GM21390 (cell line): ENCODE data around the gene IRGQ.
"Not testable (repeated sequence)": the region's sequence is repeated elsewhere in the genome, so short reads cannot be mapped to it uniquely, and the experiment has no call there.

Experiments used
- ATAC-seq: cut with Tn5 transposase; IDR thresholded peaks from one replicate; pipeline ENCODE4 v1.9.1; 2021; ENCODE audit not compliant: unreplicated experiment

IRGQ gene

DNA sequence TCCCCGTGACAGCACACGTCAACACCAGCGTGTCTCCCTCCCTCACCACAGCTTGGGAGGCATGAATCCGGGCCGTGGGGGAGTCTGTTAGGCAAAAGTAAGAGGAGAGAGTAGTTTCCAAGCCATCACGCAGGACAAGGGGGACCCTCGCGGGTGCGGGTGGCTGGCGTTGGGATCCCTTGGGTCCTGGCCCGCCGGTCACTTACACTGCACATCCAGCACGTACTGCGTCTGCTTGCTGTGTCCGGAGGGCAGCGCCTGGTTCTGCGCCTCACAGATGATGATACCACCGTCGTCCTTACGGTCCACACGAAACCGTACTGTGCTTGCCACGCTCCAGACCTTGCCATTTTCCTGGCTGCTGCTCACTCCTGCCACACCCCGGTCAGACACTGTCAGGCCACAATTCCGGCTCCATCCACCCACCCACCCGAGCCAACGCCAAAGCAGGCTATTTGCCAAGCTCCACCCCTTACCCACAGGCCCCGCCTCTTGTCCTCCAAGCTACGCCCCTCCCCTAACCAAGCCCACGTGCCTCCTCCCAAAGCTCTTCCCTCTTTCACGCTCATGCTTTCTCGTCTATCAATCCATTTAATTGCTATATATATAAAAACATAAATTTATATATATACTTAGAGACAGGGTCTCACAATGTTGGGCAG is 30.1 kb upstream of the IRGQ start:
- no peak for ATAC-seq

DNA sequence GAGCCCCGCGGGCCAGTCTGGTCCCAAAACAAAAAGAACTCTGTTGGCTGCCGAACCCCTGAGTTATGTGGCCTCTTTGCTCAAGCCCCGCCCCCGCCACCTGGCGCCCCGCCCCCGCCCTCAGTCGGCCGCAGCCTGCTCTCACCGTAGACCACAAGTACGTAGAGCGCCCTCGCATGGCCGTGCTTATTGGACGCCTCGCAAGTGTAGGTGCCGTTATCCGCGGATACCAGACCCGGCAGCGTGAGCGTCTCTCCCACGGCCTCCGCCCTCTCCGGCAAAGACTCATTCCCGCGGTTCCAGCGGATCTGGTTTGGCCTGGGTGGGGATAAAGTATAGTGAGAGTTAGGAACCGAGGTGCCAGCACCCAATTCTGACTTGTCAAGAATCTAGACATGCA is 29.0 kb upstream of the IRGQ start:
- ATAC-seq = no peak

DNA sequence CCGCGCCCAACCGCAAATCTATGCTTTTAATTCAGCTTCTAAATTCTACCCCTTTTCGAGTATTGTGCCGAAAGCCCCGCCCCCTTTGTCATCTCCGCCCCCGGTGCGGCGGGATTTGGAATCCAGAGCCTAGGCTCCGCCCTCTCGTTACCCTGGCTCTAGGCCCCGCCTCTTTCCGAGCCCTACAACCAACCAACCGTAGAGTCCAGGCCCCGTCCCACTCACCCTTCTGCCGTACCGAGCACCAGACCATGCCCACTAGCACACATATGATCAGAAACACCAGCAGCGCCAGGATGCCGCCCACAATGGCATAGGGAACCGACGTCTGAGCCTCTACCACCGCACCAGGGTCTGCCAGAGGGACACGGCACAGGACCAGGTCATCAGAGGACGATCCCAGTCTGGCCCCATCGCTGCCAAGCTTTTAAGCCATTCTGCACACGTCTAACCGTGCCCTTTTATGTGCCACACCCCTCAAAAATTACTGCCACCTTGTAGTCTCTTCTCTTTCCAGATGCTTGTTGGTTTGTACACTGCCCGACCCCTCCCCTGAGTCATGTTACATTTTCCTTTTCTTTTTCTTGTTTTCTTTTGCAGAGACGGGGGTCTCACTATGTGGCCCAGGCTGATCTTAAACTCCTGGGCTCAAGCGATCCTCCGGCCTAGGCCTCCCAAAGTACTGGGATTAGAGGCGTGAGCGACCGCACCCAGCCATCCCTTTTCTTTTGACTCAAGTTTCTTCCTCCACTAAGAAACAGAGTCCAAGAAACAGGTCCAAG is 28.1 kb upstream of the IRGQ start:
- ATAC-seq = no peak

DNA sequence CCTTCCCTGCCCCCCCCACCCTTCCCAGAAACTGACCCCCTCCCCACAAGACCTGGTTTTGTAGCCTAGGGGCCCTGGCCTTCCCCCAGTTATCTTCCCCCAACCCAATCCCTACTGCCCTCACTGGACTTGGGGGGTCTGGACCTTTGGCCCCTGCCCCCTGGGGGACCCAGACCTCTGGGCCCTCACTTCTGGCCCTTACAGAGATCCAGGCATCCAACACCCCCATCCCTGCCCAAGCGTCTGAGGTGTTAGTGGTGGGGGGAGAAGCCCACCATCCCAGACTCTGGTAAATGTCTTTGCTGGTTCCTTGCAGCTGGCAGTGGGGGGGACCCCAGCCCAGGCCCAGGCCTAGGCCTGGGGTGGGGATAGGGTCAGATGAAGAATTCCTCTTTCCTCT is 27.0 kb upstream of the IRGQ start:
- ATAC-seq = no peak

DNA sequence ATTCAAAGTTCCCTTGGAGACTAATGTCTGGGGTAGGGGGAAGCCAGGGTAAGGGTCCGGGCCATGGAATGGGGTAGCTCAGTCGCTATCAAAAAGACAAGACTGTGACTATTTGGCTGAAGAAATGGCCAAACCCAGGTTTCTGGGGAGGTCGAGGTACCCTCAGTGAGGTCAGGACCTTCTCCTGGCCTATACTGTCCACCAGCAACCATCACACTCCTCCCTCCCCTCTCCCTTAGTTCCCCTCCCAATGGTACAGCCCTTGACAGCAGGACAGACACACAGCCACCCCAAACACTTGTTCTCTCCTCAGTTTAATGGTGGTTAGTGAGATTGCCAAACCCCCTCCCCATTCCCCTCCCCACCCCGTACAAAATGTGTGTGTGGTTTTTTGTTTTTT is 26.1 kb upstream of the IRGQ start:
- ATAC-seq = no peak

DNA sequence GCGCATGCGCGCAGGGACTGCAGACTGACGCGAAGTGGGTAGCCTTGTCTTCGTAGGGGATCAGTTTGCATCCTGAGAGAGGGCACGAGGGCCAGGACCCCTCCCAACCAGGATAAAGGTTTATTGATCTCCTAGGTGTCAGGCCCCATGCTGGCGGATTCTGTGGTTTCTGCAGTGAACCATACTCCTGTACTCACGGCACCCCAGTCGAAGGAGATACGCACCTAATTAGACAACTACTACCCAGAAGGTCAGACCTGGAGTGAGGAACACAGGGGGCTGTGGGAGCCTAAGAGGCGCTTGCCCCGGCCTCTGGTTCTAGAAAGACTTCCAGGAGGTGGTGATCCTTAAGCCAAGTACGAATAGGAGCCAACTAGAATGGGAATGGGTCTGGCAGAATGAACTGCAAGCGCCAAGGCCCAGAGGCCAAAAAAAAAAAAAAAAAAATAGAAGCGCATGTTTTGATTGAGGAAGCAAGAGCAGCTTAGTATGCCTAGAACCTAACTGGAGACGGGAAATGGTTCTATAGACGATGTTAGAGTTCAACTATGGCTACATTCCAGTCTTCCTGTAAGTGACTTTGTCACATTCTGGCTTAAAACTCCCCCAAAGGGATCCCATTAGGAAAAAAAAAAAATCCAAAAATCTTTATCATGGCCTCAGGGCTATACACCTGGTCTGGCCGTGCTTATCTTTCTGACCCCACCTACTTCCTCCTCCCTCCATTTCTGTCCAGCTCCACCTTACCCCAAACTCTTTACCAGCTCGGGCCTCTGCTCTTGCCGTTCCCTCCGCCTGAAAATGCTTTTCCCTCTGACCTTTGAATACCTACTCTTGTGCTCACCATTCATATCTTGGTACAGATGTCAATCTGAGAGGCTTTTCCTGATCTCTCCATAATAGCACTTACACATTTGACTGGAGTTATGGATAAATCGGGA is 24.4 kb upstream of the IRGQ start:
- ATAC-seq = no peak

DNA sequence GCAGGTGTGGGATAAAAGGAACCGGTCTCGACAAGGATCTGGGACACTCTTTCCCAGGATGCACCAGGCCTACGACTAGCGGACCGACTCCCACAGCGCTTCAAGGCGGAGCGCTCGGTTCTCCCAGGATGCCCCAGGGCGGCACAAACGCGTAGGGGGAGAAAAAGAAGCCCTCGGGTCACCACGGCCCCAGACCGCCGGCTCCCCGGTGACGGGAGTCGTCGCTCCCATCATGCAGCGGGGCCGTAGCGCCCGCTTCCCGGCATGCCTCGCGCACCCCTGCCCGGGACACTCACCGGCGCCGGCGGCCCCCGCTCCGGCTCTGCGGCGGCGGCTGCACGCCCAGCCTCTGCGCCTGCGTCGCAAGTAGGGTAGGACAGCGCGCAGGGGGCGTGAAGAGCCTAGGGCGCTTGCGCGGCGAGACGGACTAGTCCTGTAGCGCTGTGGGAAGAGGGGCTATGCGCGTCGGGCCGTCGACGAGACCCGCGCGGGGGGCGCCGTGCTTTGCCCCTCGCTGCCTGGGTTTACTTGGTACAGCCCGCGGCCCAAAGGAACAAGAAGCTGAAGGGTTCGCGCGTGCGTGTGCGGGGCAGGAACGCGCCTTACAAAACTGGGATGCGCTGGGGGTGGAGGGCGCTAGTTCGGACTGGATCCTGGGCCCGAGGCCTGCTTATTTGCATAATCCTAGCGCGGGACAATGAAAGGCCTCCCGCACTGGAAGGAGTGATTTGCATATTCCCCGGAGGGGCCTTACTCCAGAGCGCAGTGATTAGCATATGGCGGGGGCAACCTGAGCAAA is 23.5 kb upstream of the IRGQ start, which contains the start of gene ZNF428:
Gene ZNF428, minus strand, starts transcription at position 368 of the 799 bp plus-strand sequence. CDS start 5,325 bp downstream, outside the sequence.
- peak; percentile 73 for ATAC-seq

DNA sequence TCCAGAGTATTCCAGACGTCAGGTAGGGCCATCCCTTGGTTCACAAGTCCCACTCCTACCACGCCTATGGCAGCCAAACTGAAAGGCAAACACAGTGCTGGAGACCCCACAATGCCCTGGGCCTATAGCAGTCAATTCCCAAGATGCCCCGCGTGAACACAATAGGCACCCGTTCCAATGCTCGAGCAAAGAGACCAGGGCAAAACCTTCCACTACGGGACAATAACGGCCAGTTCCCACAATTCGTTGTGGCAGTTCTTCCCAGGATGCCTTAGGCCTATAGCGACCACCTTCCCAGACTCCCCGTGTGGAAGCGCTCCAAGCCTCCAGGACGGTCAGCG is 23.0 kb upstream of the IRGQ start:
- peak; percentile 31 for ATAC-seq

DNA sequence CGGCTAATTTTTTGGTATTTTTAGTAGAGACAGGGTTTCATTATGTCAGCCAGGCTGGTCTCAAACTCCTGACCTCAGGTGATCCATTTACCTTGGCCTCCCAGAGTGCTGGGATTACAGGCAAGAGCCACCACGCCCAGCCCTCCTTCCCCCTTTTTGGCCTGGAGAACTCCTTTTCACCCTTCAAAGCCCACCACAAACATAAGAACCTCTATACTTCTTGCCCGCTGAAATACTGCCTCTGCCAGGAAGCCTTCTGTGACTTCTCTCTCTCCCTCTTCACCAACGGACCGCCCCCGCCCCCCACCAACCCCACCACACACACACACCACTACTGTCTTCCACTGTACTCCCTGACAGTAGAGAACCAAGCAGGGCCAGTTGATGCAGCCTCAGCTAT is 21.0 kb upstream of the IRGQ start:
- ATAC-seq = no peak

DNA sequence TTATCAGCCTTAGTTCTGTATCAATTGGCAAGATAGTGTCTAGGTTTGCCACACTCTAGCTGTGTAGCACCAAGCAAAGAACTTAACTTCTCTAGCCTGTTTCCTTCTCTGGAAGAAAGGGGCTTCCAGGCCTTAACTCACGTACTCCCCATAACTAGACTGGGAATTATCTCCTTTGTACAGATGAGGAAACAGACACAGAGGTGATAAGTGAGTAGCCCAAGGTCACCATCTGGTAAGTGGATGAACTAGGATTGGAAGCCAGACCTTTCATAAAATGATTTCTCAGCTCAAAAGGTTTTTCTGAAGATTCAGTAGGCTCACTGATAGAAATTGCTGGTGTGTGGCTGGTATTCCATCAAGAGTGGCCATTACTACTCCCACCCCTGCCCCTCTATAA is 20.4 kb upstream of the IRGQ start:
- no peak for ATAC-seq

DNA sequence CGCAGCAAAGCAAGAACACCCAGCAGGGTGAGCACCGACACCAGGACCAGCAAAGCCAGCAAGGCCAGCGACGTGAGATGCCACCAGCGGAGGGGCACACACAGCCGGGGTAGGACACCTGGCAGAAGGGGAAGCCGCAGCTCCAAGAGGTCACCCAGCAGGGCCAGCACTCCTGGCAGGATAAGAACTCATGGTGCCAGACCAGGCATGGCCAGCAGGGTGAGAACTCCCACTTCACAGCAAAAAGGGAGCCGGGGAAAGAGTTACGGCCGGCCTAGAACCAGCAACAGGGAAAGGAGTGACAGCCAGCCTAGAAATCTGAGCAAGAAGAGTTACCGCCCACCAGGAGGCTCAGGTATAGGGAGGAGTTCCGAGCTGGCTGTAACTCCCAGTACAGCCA is 16.4 kb upstream of the IRGQ start:
- no peak for ATAC-seq

DNA sequence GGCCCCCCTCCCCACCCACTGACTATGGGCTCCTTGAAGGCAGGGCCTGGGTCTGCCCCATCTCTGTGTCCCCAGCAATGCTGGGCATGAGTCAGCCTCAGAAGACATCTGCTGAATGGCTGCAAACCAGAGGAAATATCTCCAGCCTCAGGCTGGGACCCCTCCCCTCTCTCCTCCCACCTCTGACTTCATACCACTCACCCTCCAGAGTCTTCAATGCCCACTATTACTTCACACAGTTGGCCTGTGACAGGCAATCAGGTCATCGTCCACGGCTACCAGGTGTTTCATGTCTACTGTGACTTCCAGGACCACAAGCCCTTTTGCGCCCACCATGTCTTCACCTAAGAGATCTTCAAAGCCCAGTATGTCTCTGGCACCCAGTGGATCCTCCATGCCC is 15.9 kb upstream of the IRGQ start, which contains the start of gene SRRM5:
Gene SRRM5, plus strand, starts transcription at position 301 of the 400 bp plus-strand sequence. Its CDS starts 34 bp downstream, at position 335.
- no peak for ATAC-seq

DNA sequence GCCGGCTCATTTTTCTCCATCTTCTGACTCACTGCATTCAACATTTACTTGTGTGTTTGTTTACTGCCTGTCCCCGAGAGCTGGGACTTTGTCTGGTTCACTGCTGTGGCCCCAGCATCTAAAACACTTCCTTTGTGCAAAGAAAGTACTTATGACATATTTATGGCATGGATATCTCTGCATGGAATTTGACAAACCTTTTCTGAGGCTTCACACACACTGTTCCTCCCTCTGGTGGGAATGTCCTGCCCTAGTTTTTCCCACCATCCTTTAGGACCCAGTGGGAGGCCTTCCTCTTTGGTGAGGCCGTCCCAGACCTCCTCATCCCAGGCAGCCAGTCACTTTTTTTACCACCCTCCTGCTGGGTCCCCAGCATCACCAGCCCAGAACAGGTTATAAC is 14.6 kb upstream of the IRGQ start:
- ATAC-seq = no peak

DNA sequence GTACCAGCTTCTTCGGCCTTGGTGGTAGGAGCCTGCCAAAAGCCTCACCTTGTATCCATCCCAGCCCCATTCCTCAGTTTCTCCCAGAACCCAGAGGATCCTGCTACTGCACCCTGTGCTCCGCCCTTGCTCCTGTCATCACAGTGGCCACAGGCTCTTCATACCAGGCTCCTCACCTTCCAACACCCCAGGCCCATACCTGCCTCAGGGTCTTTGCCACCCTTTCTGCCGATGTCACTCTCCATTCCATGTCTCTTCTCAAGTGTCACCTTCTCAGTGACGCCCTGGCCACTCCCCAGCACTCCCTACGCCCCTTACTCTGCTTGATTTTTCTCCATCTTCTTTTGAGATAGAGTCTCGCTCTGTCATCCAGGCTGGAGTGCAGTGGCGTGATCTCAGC is 13.9 kb upstream of the IRGQ start:
- no peak for ATAC-seq

DNA sequence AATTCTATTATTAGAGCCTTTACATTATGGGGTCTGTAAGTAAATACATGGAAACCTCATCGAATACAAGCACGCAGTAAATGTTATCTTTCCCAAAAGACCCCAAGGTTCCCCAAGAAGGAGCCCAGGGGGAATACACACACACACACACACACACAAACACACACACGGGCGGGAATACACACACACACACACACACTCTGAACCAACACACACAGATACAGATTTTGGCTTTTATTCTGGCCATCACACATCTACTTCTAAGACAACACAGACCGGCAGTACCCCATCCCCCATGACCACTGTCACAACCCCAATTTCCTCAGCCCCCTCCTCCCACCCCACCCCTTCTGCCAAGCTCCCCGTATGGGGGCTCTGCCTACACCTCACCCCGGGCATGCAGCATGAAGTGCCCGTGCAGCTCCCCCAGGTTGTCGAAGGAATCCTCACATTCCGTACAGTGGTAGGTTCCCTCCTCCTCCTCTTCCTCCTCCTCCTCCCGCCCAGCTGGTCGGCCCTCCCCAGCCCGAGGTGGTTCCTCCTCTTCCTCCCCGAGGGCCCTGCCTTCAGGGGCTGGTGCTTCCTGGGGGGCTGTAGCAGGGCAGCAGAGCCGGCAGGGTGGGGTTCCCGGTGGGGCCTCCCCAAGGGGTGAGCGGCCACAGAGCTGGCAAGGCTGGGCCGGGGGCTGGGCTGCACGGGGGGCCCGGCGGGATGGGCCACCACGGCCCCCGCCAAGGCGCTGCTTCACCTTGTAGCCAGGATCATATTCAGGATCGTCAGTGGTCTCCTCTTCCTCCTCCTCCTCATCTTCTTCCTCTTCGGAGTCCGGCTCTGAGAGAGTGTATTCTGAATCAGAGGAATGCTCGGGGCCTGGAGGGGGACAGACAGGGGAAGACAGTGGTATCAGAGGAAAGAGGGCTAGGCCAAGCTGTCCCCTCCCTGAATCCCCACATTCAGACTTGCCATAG is 11.6 kb upstream of the IRGQ start:
- no peak for ATAC-seq

DNA sequence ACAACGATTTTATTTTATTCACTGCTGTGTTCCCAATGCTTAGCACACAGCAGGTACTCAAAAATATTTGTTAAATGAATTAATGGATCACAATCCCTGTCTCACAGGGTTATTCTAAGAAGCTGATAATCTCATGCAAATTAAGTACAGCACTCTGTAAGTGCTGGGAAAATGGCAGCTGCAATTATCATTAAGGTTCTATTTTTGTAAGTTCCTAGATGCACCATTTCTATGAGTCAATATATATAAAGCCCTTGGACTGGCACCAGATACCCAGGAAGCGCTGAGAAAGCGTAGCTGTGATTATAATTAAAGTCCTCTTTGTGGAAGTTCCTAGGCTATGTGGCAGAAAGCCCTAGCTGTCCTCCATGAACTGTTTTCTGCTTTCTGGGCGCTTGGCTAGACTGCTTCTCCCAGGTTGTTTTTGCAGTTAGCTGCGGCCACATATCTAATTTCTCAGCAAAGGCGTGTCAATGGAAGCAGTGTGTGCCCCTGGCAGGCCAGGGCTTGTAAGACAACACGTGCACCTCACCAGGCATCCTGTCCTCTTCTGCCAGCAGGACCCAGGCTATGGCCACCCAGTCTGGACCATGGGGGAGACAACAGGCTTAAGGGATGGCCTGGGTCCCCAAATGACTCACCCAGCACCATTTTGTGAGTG is 10.8 kb upstream of the IRGQ start:
- no peak for ATAC-seq

DNA sequence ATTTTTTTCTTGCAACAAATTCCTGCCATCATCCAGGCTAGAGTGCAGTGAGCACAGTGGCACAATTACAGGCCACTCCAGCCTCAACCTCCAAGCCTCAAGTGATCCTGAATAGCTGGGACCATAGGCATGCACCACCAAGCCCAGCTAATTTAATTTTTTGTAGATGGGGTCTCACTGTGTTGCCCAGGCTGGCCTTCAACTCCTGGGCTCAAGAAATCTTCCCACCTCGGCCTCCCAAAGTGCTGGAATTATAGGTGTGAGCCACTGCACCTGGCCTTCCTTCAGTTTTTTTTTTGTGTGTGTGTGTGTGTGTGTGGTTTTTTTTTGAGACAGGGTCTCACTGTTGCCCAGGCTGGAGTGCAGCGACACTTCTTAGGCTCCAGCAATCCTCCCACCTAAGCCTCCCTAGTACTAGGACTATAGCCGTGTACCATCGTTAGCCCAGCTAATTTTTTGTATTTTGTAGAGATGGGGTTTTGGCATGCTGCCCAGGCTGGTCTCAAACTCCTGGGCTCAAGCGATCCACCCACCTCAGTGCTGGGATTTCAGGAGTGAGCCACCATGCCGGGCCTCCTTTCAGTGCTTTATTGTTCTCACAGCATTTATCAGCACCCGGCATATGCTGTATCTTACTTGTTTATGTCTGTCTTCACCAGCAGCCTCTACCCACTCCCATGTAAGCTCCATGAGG is 10.1 kb upstream of the IRGQ start:
- ATAC-seq = no peak

DNA sequence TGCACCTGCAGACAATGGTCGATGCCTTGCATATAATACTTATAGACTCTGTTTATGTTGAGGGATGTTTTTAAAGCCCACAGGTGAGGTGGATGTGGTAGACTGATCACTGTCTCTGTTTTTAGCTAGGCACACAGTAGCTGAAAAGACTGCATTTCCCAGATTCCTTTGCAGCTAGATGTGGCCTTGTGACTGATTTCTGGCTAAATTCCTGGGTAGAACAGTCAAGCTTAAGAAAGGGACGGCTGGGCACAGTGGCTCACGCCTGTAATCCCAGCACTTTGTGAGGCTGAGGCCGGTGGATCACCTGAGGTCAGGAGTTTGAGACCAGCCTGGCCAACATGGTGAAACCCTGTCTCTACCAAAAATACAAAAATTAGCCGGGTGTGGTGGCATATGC is 4.4 kb upstream of the IRGQ start:
- not testable (repeated sequence) for ATAC-seq
